GM18520 (cell line): ENCODE results near the gene STK11.

Experiments used
- ATAC-seq: cut with Tn5 transposase; IDR thresholded peaks from one replicate; pipeline ENCODE4 v1.9.1; 2021; ENCODE audit not compliant: unreplicated experiment

The STK11 gene

DNA sequence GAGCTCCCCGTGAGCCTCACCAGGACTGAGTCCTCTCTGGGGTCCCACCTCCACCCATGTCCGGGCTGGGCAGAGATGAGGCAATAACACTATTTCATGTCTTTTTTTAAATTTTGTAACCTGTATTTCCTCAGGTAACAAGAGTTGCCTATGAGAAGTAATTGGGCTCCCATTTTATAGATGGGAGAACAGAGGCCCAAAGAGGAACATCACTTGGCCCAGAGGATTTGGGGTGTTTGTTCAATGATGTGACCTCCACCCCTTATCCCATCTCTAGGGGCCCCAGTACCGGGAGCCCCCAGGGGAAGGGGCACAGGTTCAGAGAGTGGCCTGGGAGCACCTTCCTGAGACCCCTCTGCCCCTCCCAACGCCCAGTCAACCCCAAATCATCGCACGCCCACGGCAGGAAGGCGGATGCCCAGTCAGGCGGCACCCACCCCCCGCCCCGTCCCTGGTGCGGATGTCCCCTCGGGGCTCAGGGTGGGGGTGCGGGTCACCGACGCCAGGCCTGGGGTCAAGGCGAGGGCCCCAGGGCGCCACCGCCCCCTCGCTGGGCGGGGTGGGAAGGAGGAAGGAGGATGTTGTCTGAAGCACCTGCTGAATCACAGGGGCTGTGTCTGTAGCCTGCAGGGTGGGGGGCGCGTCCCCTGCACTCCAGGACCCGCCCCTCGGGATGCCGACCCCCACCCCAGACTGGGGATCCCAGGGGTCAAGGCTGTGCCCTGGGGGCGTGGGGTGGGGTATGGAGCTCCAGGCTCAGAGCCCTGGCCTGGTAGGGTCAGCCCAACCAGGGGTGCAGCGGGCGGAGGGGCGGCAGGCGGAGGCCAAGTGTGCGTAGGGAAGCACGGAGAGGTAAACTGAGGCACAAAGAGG is 54.5 kb downstream of the STK11 start:
- no peak for ATAC-seq

DNA sequence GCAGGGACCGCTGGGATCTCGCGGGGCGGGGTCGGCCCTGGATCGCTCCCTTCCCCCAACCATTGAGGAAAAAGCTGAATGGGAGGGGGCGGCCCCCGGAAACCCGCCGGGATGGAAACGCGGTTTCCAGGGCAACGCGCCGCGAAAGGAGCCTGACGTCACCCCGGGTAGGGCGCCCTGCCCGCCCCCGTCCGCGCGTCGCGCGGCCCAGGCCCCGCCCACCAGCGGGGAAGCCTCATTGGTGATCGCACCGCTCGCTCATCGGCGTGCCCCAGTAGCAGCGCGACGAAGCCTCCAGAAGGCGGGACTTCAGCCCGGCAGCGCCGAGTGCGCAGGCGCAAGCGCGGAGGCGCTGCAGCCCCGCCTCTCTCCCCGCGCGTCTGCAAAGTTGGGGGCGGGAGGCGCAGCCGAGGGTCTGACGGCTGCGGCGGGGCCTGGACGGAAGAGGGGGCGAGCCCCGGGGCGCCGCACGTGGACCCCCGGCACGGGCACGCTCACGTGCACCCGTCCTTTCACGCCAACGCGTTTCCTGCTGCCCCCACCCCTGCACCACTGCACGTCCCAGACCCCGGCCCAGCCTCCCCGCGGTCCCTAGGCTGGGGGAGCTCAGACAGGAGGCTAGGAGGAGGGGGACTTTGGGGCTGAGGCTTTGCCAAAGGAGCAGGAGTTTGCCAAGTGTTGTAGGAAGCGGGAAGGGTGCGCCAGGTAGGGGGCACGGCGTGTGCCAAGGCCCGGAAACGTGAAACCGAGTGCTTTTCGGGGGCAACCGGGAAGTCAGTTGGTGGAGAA is 55.4 kb downstream of the STK11 start:
- peak; percentile 58 for ATAC-seq

GRCh38 chr19:1261538-1261797 is 55.9 kb downstream of the STK11 start:
- ATAC-seq = no peak

DNA sequence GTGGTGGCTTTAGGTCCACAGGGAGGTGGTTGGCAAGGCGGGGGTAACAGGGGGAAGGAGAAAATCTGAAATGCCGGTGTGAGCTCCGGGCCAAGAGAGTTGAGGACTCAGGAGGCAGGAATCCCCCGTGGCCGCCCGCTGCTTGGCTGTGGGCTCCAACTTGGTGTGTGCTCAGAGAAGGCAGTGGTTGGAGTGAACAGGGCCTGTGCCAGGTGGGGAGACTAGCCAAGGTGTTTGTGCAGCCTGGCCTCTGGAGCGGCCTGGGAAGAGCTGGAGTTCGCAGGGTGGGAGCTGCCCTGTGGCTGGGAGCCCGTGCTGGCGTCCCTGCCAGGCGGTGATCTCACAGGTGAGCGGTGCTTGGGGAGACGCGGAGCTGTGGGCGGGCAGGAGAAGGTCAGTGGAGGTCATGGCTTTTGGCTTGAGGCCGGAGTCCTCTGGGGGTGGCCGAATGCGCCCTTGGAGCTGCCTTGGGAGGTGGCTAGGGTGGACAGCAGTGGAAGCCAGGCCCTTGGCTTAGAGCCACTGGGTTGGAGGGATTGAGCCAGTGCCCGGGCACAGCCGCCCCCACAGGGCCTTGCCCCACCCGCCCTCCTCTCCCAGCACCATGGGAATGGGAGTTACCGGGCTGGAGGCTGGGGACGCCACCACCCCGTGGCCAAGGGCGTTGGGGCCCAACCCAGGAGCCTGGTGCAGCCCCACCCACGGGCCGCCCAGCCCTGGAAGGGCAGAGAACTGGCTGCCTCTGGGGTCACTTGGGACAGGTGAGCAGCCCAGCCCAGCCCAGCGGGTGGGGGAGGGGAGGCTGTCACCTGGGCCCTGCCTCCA is 56.4 kb downstream of the STK11 start:
- ATAC-seq = no peak

DNA sequence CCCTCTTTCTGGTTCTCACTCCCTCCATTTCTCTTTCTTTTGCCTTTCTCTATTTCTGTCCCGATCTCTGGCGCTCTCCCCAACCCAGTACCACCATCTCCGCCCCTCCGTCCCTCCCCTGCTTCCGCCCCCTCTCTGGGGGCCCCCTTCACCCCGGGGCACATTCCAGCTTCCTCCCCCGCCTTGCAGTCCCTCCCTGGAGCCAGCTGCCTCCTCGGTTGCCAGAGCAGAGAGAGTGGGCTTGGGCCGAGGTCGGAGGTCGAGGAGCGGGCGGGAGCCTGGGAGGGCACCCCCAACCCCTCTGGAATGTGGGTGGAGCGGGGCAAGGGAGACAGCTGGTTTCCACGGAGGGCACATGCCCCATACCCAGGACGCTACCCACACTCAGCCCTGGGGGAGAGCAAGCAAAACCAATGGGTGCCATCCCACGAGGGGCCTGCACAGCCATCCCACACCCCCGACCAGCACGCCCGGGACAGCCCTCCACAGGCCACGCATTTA is 57.1 kb downstream of the STK11 start:
- ATAC-seq = no peak

DNA sequence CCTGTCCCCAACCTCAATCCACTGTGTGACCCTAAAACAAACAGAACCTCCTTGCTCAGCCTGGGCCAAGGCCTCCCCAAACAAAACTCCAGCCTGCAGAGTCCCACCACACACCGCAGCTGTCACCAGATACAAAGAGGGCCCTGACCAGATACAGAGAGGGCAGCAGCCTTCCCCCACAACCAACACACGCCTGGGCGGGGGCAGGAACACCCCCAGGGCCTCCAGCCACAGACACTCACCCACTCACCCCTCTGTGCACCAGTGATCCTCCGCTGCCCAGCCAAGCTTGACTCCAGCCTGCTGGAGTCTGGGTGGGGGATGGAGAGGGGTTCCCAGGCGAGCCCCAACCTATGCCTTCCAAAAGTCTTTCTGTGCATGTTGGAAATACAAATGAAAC is 57.6 kb downstream of the STK11 start:
- no peak for ATAC-seq

DNA sequence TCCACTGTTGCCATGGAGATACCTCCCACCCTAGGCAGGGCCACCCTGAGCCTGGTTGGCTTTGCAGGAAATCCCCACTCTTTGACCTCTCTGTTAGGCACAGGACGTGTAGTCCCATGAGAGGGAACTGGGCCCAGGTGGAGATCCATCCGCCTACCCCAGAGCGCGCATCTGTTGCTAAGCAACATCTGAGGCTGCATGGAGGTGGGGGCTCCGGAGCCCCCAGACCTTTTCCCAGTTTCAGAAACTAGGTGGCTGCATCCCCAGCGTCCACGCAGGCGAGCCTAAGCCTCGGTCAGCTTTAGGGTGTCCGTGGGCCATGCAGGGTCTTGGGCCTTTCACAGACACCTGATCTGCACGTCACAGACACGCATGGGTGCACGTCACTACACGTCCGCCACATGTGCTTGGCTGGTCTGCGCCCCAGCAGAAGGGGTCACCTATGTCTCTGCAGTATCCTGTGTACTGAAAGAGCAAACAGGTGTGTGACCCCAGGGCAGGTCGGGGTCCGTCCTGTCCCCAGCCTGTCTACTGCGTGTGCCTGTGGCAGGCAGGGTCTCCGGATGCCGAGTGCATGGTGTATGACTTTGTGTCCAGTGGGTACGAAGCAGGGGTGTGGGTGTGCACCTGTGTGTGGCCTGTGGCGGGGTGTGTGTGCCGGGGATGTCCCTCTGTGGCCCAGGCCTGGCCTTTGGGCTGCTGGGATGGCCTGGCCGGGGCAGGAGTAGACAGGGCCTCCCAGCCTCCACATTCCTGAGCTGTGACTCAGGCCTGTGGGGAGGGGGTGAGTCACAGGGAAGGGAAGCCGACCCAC is 59.4 kb downstream of the STK11 start:
- no peak for ATAC-seq

GRCh38 chr19:1265615-1266128 is 60.1 kb downstream of the STK11 start:
- no peak for ATAC-seq

DNA sequence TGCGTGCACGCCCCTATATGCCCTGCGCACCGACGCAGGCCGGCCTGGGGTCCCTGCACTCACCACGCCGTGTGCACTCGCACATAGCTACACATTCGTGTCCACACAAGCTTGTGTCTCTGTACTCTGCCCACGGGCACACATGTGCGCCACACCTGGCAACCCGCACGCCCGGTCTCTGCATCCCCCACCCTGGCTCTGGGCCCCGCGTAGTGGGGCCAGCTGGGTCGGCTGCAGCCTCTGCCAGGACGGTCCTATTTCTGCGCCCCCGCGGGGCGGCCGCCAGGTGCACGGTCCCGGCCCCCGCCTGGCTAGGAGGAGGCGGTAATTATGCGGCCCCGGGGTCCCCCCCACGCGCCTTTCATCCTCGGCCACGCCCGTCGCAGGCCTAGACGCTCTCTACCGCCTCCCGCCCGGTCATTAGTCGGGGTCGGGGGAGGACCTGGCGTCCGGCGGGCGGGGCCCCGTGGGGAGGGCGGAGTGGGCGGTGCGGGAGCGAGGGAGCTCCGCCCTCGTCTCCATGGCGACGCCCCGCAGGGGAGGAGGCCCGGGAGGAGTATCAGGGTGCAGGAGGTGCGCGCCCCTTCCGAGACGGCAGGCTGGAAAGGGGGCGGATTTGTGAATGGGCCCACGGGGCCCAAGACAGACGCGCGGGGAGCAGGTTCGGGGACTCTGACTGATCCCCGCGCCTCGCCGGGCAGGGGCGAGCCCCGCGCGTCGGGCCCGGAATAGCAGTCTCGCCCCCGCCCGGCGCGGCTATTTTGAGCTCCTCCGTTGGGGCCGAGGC is 60.7 kb downstream of the STK11 start:
- peak; percentile 31 for ATAC-seq

DNA sequence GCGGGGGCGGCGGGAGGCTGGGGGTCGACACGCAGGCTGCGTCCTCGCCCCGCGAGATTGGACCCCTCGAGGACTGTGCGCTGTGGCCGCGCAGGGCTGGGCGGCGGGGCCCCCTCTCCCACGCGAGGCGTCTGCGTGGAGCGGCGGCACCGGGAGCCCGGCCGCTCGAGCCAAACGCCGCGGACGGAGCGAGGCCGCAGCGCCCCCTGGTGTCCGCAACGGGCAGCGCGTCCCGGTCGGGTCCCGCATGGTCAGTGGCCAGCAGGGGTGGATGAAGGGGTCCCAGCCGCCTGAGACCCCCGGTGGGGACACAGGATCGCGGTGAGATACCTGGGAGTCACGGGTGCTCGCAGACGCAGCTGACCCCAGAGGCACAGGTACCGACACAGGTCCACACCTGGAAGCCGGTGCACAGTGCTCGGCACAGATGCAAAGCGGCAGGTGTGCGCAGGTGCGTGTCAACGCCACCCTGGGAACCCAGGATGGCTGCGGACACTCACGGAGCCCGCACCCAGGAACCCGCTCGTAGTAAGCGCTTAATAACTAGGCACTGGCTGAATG is 61.4 kb downstream of the STK11 start:
- peak; percentile 14 for ATAC-seq

GRCh38 chr19:1267477-1268225 is 62.1 kb downstream of the STK11 start:
- no peak for ATAC-seq

DNA sequence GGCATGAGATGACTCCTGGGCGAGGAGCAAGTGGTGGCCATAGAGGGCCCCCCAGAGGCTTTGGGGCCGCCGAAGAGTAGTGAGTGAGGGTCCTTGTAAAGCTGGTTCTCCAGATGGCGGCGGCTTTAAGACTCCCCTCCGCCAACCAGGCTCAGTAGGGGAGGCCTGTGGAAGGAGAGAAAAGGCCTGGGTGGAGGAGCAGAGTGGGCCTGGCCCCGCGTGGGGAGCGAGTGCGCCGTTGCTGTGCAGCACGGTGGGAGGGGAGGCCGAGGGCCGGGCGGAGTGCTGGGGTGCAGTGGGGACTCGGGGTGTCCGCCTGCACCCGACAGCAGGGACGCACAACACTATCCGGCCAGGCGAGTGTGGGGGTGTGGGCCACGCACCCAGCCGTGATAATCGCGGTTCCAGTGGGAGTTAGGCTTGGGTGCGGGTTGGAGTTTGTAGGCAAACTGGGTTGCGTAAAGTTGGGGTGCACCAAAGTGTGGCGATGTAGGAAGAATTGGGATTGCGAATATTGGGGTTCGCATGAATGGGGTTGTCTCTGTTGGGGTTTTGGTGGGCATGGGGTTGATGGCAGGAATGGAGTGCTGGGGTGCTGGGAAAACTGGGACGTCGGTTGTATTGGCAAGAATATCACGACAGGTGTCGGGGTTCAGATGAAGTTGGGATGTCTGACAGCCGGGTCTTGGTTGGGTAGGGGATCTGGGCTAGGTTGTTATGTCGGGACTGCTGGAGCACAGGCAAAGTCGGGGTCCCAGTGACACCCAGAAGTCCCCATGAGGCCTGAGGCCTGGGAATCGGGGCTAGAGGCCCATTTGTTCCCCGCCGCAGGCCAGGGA is 62.9 kb downstream of the STK11 start:
- no peak for ATAC-seq

DNA sequence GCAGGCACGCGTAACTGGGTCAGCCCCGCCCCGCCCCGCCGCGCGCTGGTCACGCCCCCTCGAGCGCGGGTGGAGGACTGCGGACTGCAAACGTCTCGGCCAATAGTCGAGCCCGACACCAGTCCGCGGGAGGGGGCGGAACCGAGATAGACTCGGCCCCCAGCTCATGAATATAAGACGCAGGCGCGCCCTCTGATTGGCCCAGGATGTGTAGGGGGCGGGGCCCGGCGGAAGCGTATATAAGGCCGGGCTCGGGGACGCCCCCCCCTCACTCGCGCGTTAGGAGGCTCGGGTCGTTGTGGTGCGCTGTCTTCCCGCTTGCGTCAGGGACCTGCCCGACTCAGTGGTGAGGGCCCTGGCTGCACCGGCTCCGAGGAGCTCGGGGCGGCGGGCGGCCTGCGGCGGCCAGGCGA is 63.5 kb downstream of the STK11 start, which contains the start of gene CIRBP:
Gene CIRBP (plus strand): TSS at position 268 of the 413 bp plus-strand sequence. CDS start 1,602 bp downstream, outside the sequence.
- peak; percentile 46 for ATAC-seq

GRCh38 chr19:1269478-1270212 is 64.1 kb downstream of the STK11 start:
- peak; percentile 24 for ATAC-seq

- ATAC-seq = no peak
Observed at GRCh38 chr19:1270213-1270853, 64.8 kb downstream of the STK11 start.

DNA sequence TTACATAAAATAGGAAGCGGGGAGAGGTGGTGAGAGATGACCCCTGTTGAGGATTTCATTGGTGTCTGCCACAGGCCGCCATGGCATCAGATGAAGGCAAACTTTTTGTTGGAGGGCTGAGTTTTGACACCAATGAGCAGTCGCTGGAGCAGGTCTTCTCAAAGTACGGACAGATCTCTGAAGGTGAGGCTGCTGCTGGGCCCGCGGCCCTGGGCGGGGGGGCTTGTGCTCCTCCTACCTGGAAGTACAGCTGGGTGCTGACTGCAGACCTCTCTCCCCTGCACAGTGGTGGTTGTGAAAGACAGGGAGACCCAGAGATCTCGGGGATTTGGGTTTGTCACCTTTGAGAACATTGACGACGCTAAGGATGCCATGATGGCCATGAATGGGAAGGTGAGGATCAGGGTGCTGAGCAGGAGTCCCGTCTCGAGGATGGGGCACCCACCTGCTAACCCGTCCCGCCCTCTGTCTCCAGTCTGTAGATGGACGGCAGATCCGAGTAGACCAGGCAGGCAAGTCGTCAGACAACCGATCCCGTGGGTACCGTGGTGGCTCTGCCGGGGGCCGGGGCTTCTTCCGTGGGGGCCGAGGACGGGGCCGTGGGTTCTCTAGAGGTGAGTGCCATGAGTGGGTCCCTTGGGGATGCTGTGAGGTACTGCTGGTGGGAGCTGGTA is 65.4 kb downstream of the STK11 start:
- ATAC-seq = no peak
